ENCODE data around the gene HNRNPD. TPM values are rescaled to one million over a fixed set of nuclear protein-coding genes. Genes with fewer than 3 reads are reported as not detected.

Gene HNRNPD
- total and polyA plus RNA-seq, 2 donors (not counting 1 experiment from before 2014, with no cell fraction given) = 24.1 to 58.6 TPM

DNA sequence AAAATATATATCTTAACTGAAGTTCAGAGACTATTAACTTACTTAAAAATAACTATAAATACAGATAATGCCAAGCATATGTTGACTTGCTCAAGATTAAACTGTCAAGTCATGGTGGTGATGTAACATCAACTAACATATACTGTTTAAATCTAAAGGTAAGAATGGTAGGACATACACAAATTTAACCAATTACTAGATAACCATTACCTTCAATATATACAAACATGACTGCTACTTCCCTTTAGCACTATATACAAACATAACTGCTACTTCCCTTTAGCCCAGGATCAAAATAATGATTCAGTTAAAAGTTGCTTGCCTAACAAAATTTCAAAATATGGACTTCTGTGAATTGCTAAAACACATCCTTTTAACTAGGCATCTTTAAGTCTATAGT is 14.9 kb downstream of the HNRNPD start:
- TF ChIP-seq, protein P1, sequence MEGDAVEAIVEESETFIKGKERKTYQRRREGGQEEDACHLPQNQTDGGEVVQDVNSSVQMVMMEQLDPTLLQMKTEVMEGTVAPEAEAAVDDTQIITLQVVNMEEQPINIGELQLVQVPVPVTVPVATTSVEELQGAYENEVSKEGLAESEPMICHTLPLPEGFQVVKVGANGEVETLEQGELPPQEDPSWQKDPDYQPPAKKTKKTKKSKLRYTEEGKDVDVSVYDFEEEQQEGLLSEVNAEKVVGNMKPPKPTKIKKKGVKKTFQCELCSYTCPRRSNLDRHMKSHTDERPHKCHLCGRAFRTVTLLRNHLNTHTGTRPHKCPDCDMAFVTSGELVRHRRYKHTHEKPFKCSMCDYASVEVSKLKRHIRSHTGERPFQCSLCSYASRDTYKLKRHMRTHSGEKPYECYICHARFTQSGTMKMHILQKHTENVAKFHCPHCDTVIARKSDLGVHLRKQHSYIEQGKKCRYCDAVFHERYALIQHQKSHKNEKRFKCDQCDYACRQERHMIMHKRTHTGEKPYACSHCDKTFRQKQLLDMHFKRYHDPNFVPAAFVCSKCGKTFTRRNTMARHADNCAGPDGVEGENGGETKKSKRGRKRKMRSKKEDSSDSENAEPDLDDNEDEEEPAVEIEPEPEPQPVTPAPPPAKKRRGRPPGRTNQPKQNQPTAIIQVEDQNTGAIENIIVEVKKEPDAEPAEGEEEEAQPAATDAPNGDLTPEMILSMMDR (conservative IDR thresholded peaks at IDR 0.05 in 1 of 2, IDR thresholded peaks at IDR 0.05 in 1 of 2; ENCODE audit: low read depth in 1 of 2, low read length in 2 of 2) = no peak
- no peak for TF ChIP-seq EZH2 (IDR thresholded peaks at IDR 0.05; ENCODE audit: low read length, missing control alignments)
- Histone ChIP-seq H4K20me1 (ENCODE audit: control insufficient read depth, extremely low read depth, insufficient read depth, low read length) (peaks cover 3% of the 10 kb centered on the region), H3K27ac (ENCODE audit: insufficient read depth, low read length) (no peak overlapping the region), H3K9ac (ENCODE audit: insufficient read depth, low read length) (no peak overlapping the region), H3K4me2 (ENCODE audit: extremely low read depth, insufficient read depth, low read length) (no peak overlapping the region), H3K9me3 (ENCODE audit: control insufficient read depth, insufficient read depth, low read depth, low read length) (no peaks in the 10 kb centered on the region), H2AFZ (ENCODE audit: low read length) (no peak overlapping the region), H3K4me1 (ENCODE audit: control insufficient read depth, extremely low read depth, insufficient read depth, low read length) (no peaks in the 10 kb centered on the region), H3K79me2 (ENCODE audit: control insufficient read depth, insufficient read depth, low read length) (peaks cover 83% of the 10 kb centered on the region), H3K4me3 (replicated peaks in 1 of 4; ENCODE audit: control extremely low read depth in 1 of 4, insufficient read depth in 1 of 4, low read depth in 3 of 4, low read length in 4 of 4) (no peak overlapping the region), H3K36me3 (ENCODE audit: control insufficient read depth, insufficient read depth, low read length) (peaks cover 5% of the 10 kb centered on the region), H3K27me3 (ENCODE audit: control insufficient read depth, insufficient read depth, low read length) (no peaks in the 10 kb centered on the region)
- DNase-seq (ENCODE audit: low read depth in 2 of 2) = no peak

DNA sequence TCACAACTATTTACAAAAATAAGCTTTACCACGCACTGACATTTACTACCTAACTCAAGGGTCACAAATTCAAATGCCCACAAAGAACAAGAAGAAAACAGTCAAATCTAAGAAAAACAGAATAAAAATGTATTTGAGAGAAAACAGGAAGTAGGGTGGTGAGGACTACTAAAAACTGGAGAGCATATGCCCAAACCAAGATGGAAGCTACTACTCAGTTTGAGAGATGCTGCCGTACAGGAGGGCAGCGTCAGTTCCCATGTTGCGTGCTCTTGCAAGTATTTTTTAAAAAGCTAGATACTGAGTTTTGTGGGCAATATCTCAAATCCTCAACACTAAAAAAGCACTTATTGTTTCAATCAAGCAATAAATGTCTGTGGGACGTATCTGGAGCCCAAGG is 16.2 kb downstream of the HNRNPD start:
- no peak for DNase-seq (ENCODE audit: low read depth in 2 of 2)
- H3K27ac ChIP-seq (ENCODE audit: insufficient read depth, low read length) = no peak overlapping the region
- H2AFZ ChIP-seq (ENCODE audit: low read length) = no peak overlapping the region
- H3K4me3 ChIP-seq (replicated peaks in 1 of 4; ENCODE audit: control extremely low read depth in 1 of 4, insufficient read depth in 1 of 4, low read depth in 3 of 4, low read length in 4 of 4) = no peak overlapping the region
- H3K79me2 ChIP-seq (ENCODE audit: control insufficient read depth, insufficient read depth, low read length) = peaks cover 71% of the 10 kb centered on the region
- no peak overlapping the region for H3K4me2 ChIP-seq (ENCODE audit: extremely low read depth, insufficient read depth, low read length)
- peaks cover 3% of the 10 kb centered on the region for H4K20me1 ChIP-seq (ENCODE audit: control insufficient read depth, extremely low read depth, insufficient read depth, low read length)
- no peaks in the 10 kb centered on the region for H3K9me3 ChIP-seq (ENCODE audit: control insufficient read depth, insufficient read depth, low read depth, low read length)
- no peak overlapping the region for H3K9ac ChIP-seq (ENCODE audit: insufficient read depth, low read length)
- H3K27me3 ChIP-seq (ENCODE audit: control insufficient read depth, insufficient read depth, low read length) = no peaks in the 10 kb centered on the region
- peaks cover 5% of the 10 kb centered on the region for H3K36me3 ChIP-seq (ENCODE audit: control insufficient read depth, insufficient read depth, low read length)
- no peak for TF ChIP-seq EZH2 (IDR thresholded peaks at IDR 0.05; ENCODE audit: low read length, missing control alignments)
- TF ChIP-seq, protein P1 (conservative IDR thresholded peaks at IDR 0.05 in 1 of 2, IDR thresholded peaks at IDR 0.05 in 1 of 2; ENCODE audit: low read depth in 1 of 2, low read length in 2 of 2) = no peak
- H3K4me1 ChIP-seq (ENCODE audit: control insufficient read depth, extremely low read depth, insufficient read depth, low read length) = peaks cover 2% of the 10 kb centered on the region

DNA sequence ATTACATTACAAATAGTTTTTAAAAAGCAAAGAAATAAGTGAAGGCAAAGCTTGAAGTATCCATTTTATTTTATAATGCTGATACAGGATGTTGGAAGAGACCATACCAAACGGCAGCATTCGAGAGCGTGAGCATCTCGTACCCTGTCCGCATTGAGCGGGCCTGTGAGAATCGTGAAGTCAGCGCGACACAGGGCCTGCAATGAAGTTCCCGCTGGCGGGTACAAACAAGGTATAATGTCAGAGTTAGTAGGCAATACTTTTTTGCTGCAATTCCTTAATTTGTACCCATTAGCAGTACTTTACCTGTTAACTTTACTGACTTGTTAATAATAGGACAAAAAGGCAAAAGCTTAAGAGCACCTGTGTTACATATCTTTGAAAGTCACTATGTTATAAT is 19.0 kb downstream of the HNRNPD start:
- no peaks in the 10 kb centered on the region for H3K9me3 ChIP-seq (ENCODE audit: control insufficient read depth, insufficient read depth, low read depth, low read length)
- H3K79me2 ChIP-seq (ENCODE audit: control insufficient read depth, insufficient read depth, low read length) = peaks cover 44% of the 10 kb centered on the region
- no peak overlapping the region for H3K9ac ChIP-seq (ENCODE audit: insufficient read depth, low read length)
- no peak overlapping the region for H2AFZ ChIP-seq (ENCODE audit: low read length)
- no peaks in the 10 kb centered on the region for H4K20me1 ChIP-seq (ENCODE audit: control insufficient read depth, extremely low read depth, insufficient read depth, low read length)
- no peak for DNase-seq (ENCODE audit: low read depth in 2 of 2)
- no peak overlapping the region for H3K27ac ChIP-seq (ENCODE audit: insufficient read depth, low read length)
- no peak for TF ChIP-seq EZH2 (IDR thresholded peaks at IDR 0.05; ENCODE audit: low read length, missing control alignments)
- TF ChIP-seq, protein P1 (conservative IDR thresholded peaks at IDR 0.05 in 1 of 2, IDR thresholded peaks at IDR 0.05 in 1 of 2; ENCODE audit: low read depth in 1 of 2, low read length in 2 of 2) = no peak
- H3K36me3 ChIP-seq (ENCODE audit: control insufficient read depth, insufficient read depth, low read length) = peaks cover 5% of the 10 kb centered on the region
- H3K4me3 ChIP-seq (replicated peaks in 1 of 4; ENCODE audit: control extremely low read depth in 1 of 4, insufficient read depth in 1 of 4, low read depth in 3 of 4, low read length in 4 of 4) = no peak overlapping the region
- no peaks in the 10 kb centered on the region for H3K27me3 ChIP-seq (ENCODE audit: control insufficient read depth, insufficient read depth, low read length)
- peaks cover 2% of the 10 kb centered on the region for H3K4me1 ChIP-seq (ENCODE audit: control insufficient read depth, extremely low read depth, insufficient read depth, low read length)
- H3K4me2 ChIP-seq (ENCODE audit: extremely low read depth, insufficient read depth, low read length) = no peak overlapping the region
